Smooth muscle cell (in vitro differentiated cells): ENCODE measurements around the gene ASB4. TPM values are rescaled to one million over a fixed set of nuclear protein-coding genes. Genes with fewer than 3 reads are reported as not detected.

Experiments used
- DNase-seq: peaks from one replicate; lab custom pipeline; 2025; ENCODE audit not compliant: unreplicated experiment; lab: John Stamatoyannopoulos, UW
- H2AFZ ChIP-seq: fragments of 200-600 bp; sonication (generic); 2 replicates; pipeline ENCODE4 v1.6.0; 2016; ENCODE audit warnings: antibody characterized with exemption, low read depth, mild to moderate bottlenecking
- H3F3A ChIP-seq: fragments of 200-600 bp; sonication (generic); 2 replicates; pipeline ENCODE4 v1.6.0; 2017; ENCODE audit warnings: antibody characterized with exemption, low read depth
- H3K27ac ChIP-seq: fragments of 200-600 bp; sonication (generic); 2 replicates; pipeline ENCODE4 v1.5.1; 2016; ENCODE audit warnings: low read depth, mild to moderate bottlenecking
- H3K27me3 ChIP-seq: fragments of 200-600 bp; sonication (generic); 2 replicates; pipeline ENCODE4 v1.6.1; 2016; ENCODE audit warnings: low read depth, mild to moderate bottlenecking
- H3K36me3 ChIP-seq: fragments of 200-600 bp; sonication (generic); 2 replicates; pipeline ENCODE4 v1.5.1; 2016; ENCODE audit warnings: low read depth
- H3K4me1 ChIP-seq: fragments of 200-600 bp; sonication (generic); 2 replicates; pipeline ENCODE4 v1.5.1; 2016; ENCODE audit warnings: low read depth
- H3K4me2 ChIP-seq: fragments of 200-600 bp; sonication (generic); 2 replicates; pipeline ENCODE4 v1.6.0; 2016; ENCODE audit warnings: mild to moderate bottlenecking
- H3K4me3 ChIP-seq: fragments of 200-600 bp; sonication (generic); 2 replicates; pipeline ENCODE4 v1.5.1; 2016; ENCODE audit warnings: mild to moderate bottlenecking
- H3K79me2 ChIP-seq: fragments of 200-600 bp; sonication (generic); 2 replicates; pipeline ENCODE4 v1.6.0; 2016; ENCODE audit warnings: low read depth, mild to moderate bottlenecking
- H3K9ac ChIP-seq: fragments of 200-600 bp; sonication (generic); 2 replicates; pipeline ENCODE4 v1.6.0; 2016; ENCODE audit warnings: low read depth
- H3K9me3 ChIP-seq: fragments of 200-600 bp; sonication (generic); replicated peaks from 2 replicates; pipeline ENCODE4 v1.5.1; 2016; ENCODE audit warnings: low read depth
- H4K20me1 ChIP-seq: fragments of 200-600 bp; sonication (generic); 2 replicates; pipeline ENCODE4 v1.6.0; 2016; ENCODE audit warnings: low read depth
- WGBS: methylation state at CpG from one replicate; pipeline ENCODE4 v1.1.7; 2016; ENCODE audit warnings: low lambda C conversion rate; 5-methylcytosine and 5-hydroxymethylcytosine counted together
- polyA plus RNA-seq: library from polyadenylated mRNA; unstranded; fragments of >200 nt; fragmentation: Nextera tagmentation; extraction: Ambion mirVana; gene quantifications from 2 replicates; pipeline ENCODE4 v1.2.1, GENCODE V29; 2016
- total RNA-seq: library from RNA; depleted of rRNA; stranded (reverse); fragments of >200 nt; gene quantifications from 2 replicates; pipeline ENCODE4 v1.2.3, GENCODE V29; 2014
- TF ChIP-seq, protein P1 (sequence below): fragments of 200-600 bp; sonication (generic); IDR thresholded peaks from 2 replicates; pipeline ENCODE4 v1.5.1; 2017; ENCODE audit warnings: borderline replicate concordance, mild to moderate bottlenecking, antibody characterized with exemption; ENCODE audit not compliant: insufficient read depth, poor library complexity, severe bottlenecking

Gene ASB4
- total and polyA plus RNA-seq, 2 experiments from 2014 or later: not detected

DNA sequence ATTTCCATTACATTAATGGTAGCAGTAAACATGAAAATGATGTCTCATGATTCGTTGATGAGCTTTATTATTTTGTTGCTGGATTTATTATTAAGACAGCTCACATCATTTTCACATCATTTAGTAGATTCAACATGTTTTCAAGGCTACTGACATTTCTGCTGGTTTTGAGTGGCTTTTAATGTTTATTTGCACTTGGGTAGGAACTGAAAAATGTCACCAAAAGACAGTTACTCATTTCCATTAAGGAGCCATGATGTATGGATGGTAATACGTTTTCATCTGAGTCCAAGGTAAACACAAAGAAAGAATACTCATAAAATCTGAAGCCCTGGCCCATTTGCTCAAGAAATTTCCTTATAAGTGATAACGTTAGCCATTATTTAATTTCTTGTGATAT, 95.7 kb downstream of the ASB4 start:
- Histone ChIP-seq H3F3A (no peaks in the 10 kb centered on the region), H3K4me1 (no peaks in the 10 kb centered on the region), H3K79me2 (no peaks in the 10 kb centered on the region), H3K27me3 (no peaks in the 10 kb centered on the region), H3K36me3 (no peaks in the 10 kb centered on the region), H3K4me2 (no peak overlapping the region), H2AFZ (no peak overlapping the region), H4K20me1 (no peaks in the 10 kb centered on the region), H3K27ac (no peak overlapping the region), H3K9me3 (no peaks in the 10 kb centered on the region), H3K4me3 (no peak overlapping the region), H3K9ac (no peak overlapping the region)
- no peak for DNase-seq
- WGBS: 69% methylated on average over 3 of the region's 3 CpGs
- TF ChIP-seq, protein P1, sequence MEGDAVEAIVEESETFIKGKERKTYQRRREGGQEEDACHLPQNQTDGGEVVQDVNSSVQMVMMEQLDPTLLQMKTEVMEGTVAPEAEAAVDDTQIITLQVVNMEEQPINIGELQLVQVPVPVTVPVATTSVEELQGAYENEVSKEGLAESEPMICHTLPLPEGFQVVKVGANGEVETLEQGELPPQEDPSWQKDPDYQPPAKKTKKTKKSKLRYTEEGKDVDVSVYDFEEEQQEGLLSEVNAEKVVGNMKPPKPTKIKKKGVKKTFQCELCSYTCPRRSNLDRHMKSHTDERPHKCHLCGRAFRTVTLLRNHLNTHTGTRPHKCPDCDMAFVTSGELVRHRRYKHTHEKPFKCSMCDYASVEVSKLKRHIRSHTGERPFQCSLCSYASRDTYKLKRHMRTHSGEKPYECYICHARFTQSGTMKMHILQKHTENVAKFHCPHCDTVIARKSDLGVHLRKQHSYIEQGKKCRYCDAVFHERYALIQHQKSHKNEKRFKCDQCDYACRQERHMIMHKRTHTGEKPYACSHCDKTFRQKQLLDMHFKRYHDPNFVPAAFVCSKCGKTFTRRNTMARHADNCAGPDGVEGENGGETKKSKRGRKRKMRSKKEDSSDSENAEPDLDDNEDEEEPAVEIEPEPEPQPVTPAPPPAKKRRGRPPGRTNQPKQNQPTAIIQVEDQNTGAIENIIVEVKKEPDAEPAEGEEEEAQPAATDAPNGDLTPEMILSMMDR: no peak

DNA sequence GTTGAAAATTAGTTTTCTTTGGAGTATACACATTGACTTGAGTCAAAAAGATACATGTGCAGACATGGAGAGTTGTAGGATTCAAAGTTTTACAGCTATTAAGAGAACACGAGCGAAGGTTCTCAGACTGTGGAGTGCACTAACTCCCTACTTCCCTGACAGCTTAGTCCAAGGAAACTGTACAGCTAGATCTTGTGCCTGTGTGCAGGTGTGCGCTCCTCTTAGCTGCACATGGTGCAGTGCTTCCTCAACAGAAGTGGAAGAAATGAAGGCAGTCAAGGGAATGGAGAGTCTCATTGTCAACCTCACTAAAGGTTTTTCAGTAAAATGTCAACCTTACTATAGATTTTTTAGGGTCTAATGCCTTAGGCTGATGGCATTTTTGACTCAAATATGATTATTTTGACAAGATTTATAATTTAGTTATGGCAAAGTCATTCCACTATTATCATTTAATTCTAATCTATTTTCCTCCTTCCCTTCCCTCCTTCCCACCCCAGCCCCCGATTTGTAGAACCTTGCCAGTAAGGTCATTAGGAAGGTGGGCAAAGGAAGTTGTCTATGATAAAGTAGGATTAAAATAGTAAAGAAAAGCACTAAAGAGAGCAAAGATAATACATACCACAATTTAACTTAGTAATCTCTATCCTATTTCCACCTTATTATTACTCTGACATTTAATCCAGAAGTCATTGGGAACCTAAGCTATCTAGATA, 97.0 kb downstream of the ASB4 start:
- Histone ChIP-seq H3K79me2 (no peaks in the 10 kb centered on the region), H3F3A (no peaks in the 10 kb centered on the region), H2AFZ (no peak overlapping the region), H3K27me3 (no peaks in the 10 kb centered on the region), H3K9ac (no peak overlapping the region), H3K36me3 (no peaks in the 10 kb centered on the region), H3K4me3 (no peak overlapping the region), H3K4me1 (no peaks in the 10 kb centered on the region), H3K9me3 (no peaks in the 10 kb centered on the region), H3K27ac (no peak overlapping the region), H3K4me2 (no peak overlapping the region), H4K20me1 (no peaks in the 10 kb centered on the region)
- DNase-seq: no peak
- TF ChIP-seq, protein P1: no peak
- WGBS: 93% methylated on average over 4 of the region's 4 CpGs

DNA sequence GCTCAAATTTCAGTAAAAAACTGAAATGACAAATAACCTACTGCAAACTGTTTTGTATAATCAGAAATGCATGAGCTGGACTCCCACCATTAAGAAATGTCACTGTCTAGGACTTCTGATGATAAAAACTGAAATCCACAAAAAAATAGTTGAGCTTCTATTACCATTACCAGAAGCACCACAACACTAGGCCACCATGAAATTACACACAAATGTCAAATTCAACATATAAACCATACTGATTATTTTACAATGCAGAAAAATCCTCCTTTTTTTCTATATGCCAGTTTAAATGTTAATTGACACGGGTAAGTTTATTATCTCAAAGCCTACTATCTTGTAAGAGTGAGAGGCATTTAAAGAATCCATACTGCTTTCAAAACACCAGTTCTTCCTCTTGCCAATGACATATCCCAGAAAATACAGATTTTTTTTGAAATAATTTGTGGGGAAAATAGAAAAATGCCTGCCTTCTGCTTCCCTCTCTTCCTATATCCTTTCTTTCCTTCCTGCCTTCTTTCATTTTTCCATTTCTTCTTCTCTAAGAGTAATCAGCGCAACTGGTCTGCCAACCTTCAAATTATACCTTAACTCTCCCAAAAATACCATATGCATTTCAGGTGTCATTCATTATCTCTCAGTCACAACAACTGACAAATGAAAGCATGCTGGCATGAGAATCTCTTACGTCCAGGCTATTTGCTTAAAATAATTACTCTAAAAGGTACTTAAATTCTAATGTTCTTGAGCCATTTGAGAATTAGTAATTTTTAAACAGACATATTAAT, 98.3 kb downstream of the ASB4 start:
- Histone ChIP-seq H3K79me2 (no peaks in the 10 kb centered on the region), H3K4me1 (no peaks in the 10 kb centered on the region), H4K20me1 (no peaks in the 10 kb centered on the region), H3K4me2 (no peak overlapping the region), H3K27me3 (no peaks in the 10 kb centered on the region), H3K27ac (no peak overlapping the region), H3K9ac (no peak overlapping the region), H2AFZ (no peak overlapping the region), H3K4me3 (no peak overlapping the region), H3K36me3 (no peaks in the 10 kb centered on the region), H3F3A (no peaks in the 10 kb centered on the region), H3K9me3 (no peaks in the 10 kb centered on the region)
- TF ChIP-seq, protein P1: no peak
- no peak for DNase-seq
- 72% methylated on average over 3 of the region's 3 CpGs for WGBS
